ENCODE measurements around the gene COL9A3. TPM values are rescaled to one million over a fixed set of nuclear protein-coding genes. Genes with fewer than 3 reads are reported as not detected.

The COL9A3 gene
- total RNA-seq, 2 donors from 2014 or later: 0.54 to 3.1 TPM

DNA sequence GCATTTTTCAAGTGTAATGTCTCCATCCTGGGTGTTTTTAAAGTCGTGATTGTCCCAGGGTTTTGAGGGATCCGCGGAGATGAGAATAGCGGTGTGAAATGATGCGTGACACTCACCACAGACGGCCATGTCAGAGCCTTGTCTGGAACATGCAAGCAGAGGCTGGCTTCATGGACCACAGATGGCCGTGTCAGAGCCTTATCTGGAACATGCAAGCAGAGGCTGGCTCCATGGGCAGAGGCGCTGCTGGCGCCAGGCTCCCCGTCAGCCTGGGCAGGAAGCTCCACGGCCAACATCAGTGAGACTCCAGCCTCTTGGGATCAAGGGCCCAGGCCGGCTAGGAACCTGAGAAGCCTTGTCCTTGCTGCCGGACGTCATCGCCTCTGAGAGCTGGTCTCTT, 28.2 kb upstream of the COL9A3 start:
- Histone ChIP-seq H3K4me3 (no peak overlapping the region), H3K27me3 (replicated peaks; ENCODE audit: insufficient read depth) (no peaks in the 10 kb centered on the region), H3K27ac (no peak overlapping the region), H3K9me3 (no peaks in the 10 kb centered on the region), H3K36me3 (no peaks in the 10 kb centered on the region), H3K4me1 (ENCODE audit: control insufficient read depth in 1 of 2, low read depth in 2 of 2) (peaks cover 0 to 6% of the 10 kb centered on the region in 2 donors)
- ATAC-seq (ENCODE audit: insufficient number of reproducible peaks, low FRiP score, low read depth) (no peak), DNase-seq (ENCODE audit: low spot score) (no peak)
- TF ChIP-seq, protein P1, sequence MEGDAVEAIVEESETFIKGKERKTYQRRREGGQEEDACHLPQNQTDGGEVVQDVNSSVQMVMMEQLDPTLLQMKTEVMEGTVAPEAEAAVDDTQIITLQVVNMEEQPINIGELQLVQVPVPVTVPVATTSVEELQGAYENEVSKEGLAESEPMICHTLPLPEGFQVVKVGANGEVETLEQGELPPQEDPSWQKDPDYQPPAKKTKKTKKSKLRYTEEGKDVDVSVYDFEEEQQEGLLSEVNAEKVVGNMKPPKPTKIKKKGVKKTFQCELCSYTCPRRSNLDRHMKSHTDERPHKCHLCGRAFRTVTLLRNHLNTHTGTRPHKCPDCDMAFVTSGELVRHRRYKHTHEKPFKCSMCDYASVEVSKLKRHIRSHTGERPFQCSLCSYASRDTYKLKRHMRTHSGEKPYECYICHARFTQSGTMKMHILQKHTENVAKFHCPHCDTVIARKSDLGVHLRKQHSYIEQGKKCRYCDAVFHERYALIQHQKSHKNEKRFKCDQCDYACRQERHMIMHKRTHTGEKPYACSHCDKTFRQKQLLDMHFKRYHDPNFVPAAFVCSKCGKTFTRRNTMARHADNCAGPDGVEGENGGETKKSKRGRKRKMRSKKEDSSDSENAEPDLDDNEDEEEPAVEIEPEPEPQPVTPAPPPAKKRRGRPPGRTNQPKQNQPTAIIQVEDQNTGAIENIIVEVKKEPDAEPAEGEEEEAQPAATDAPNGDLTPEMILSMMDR (IDR thresholded peaks at IDR 0.05): no peak

- H3K4me3 ChIP-seq: no peak overlapping the region
- ATAC-seq (ENCODE audit: insufficient number of reproducible peaks, low FRiP score, low read depth) (no peak), DNase-seq (ENCODE audit: low spot score) (no peak)
- H3K27me3 ChIP-seq (replicated peaks; ENCODE audit: insufficient read depth): no peaks in the 10 kb centered on the region
- TF ChIP-seq, protein P1 (IDR thresholded peaks at IDR 0.05): no peak
- H3K27ac ChIP-seq: no peak overlapping the region
- no peaks in the 10 kb centered on the region for H3K36me3 ChIP-seq
- peaks cover 0 to 14% of the 10 kb centered on the region in 2 donors for H3K4me1 ChIP-seq (ENCODE audit: control insufficient read depth in 1 of 2, low read depth in 2 of 2)
- H3K9me3 ChIP-seq: no peaks in the 10 kb centered on the region
Observed at GRCh38 chr20:62790075-62790474, 26.8 kb upstream of the COL9A3 start.

GRCh38 chr20:62791301-62792181, 25.3 kb upstream of the COL9A3 start:
- Histone ChIP-seq H3K9me3 (no peaks in the 10 kb centered on the region), H3K4me1 (ENCODE audit: control insufficient read depth in 1 of 2, low read depth in 2 of 2) (peaks cover 0 to 14% of the 10 kb centered on the region in 2 donors), H3K4me3 (no peak overlapping the region), H3K27me3 (replicated peaks; ENCODE audit: insufficient read depth) (no peaks in the 10 kb centered on the region), H3K27ac (no peak overlapping the region), H3K36me3 (no peaks in the 10 kb centered on the region)
- no peak for ATAC-seq (ENCODE audit: insufficient number of reproducible peaks, low FRiP score, low read depth)
- TF ChIP-seq, protein P1 (IDR thresholded peaks at IDR 0.05): peak; percentile 74
- no peak for DNase-seq (ENCODE audit: low spot score)

GRCh38 chr20:62792182-62792939, 24.5 kb upstream of the COL9A3 start:
- Histone ChIP-seq H3K36me3 (no peaks in the 10 kb centered on the region), H3K4me3 (no peak overlapping the region), H3K27me3 (replicated peaks; ENCODE audit: insufficient read depth) (no peaks in the 10 kb centered on the region), H3K4me1 (ENCODE audit: control insufficient read depth in 1 of 2, low read depth in 2 of 2) (peaks cover 3 to 19% of the 10 kb centered on the region in 2 donors), H3K9me3 (no peaks in the 10 kb centered on the region), H3K27ac (no peak overlapping the region)
- ATAC-seq (ENCODE audit: insufficient number of reproducible peaks, low FRiP score, low read depth) (no peak), DNase-seq (ENCODE audit: low spot score) (no peak)
- TF ChIP-seq, protein P1 (IDR thresholded peaks at IDR 0.05): no peak
